Activated T-helper 17 cell treated with anti-CD3 and anti-CD28 coated beads, Interleukin-2, amount 50 U/mL, for 72 hours (primary cell): ENCODE data around the gene HCRT. TPM values are rescaled to one million over a fixed set of nuclear protein-coding genes. Genes with fewer than 3 reads are reported as not detected.
A peak's percentile ranks its signal among the peaks of the same experiment; 100 is the strongest.
"Not testable (repeated sequence)": the region's sequence is repeated elsewhere in the genome, so short reads cannot be mapped to it uniquely, and the experiment has no call there.

Experiments used
- ATAC-seq: fragments of 150-1000 bp; cut with Tn5 transposase; replicated peaks from 2 replicates; pipeline ENCODE4 v1.10.0; 2021; ENCODE audit warnings: mild to moderate bottlenecking, moderate library complexity
- H3K27ac Mint-ChIP-seq: one replicate; pipeline ENCODE4 v1.8.0; 2022; ENCODE audit warnings: mixed read lengths
- H3K27me3 Mint-ChIP-seq: one replicate; pipeline ENCODE4 v1.8.0; 2022; ENCODE audit warnings: mixed read lengths
- H3K36me3 Mint-ChIP-seq: one replicate; pipeline ENCODE4 v1.8.0; 2022; ENCODE audit warnings: low read depth, mild to moderate bottlenecking, mixed read lengths
- H3K4me1 Mint-ChIP-seq: one replicate; pipeline ENCODE4 v1.8.0; 2022; ENCODE audit warnings: mixed read lengths
- H3K4me3 Mint-ChIP-seq: one replicate; pipeline ENCODE4 v1.8.0; 2022; ENCODE audit warnings: mild to moderate bottlenecking, mixed read lengths
- H3K9me3 Mint-ChIP-seq: one replicate; pipeline ENCODE4 v1.8.0; 2022; ENCODE audit warnings: mixed read lengths
- total RNA-seq, 2 donors: library from RNA; stranded (reverse); gene quantifications; one replicate each; pipeline ENCODE4 v1.2.3, GENCODE V29; 2022

The HCRT gene
- total RNA-seq, 2 donors from 2014 or later = not detected

DNA sequence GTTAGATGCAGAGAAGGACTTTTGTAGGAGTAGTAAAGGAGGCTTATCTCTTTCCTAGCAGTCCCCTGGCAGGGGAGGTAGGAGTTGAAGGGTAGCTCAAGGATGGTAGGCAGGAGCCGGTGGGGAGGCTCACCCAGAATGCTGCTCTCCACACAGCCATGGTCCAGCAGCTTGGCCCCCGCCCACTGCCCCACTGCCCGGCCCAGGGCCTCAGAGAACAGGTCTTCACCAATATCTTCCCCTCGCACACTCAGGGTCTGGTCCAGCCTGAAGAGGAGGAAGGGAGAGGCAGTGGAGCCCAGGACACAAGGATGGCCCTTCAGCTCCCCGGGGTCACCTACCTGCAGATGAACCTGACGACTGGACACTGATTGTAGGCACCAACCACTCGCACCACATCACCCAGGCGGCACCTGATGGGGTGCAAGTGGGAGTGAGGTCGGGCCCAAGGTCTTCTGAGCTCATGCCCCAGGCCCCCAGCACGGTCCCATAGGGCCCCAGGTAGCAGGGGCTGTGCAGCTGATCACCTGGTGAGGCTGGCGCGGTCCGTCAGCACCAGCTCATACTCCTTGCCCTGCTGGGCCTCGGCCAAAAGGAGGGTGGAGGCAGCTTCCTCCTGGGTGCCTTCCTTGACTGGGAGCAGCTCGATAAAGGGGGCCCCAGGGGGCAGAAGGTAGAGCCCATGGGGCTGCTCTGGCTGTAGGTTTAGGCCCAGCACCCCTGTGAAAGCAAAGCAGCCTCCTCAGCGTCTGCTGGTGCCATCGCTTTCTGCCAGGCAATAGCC lies 5.4 kb upstream of the HCRT start:
- H3K36me3 Mint-ChIP-seq = no peaks in the 10 kb centered on the region
- no peaks in the 10 kb centered on the region for H3K9me3 Mint-ChIP-seq
- H3K27ac Mint-ChIP-seq = peak overlapping the region; percentile 54
- H3K27me3 Mint-ChIP-seq = no peaks in the 10 kb centered on the region
- no peak for ATAC-seq
- H3K4me3 Mint-ChIP-seq = no peak overlapping the region
- H3K4me1 Mint-ChIP-seq = peaks cover 6% of the 10 kb centered on the region

DNA sequence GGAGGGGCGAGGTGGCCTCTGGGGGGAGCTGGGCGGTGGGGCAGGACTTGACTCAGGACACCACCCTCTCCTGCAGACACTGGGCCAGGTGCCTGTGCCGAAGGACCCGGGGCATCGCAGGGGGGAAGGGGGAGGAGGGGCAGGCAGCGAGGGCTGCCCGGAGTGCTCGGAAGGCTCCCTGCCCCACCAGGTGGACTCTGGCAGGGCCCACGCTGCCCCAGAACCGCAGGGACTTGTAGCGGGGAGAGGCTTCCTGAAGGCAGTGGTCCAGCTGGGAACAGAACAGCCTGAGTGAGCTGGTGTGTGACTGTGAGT lies 4.4 kb upstream of the HCRT start:
- Mint-ChIP-seq H3K27ac (no peak overlapping the region), H3K4me3 (no peak overlapping the region), H3K27me3 (no peaks in the 10 kb centered on the region), H3K36me3 (no peaks in the 10 kb centered on the region), H3K4me1 (peaks cover 6% of the 10 kb centered on the region), H3K9me3 (no peaks in the 10 kb centered on the region)
- ATAC-seq = no peak

DNA sequence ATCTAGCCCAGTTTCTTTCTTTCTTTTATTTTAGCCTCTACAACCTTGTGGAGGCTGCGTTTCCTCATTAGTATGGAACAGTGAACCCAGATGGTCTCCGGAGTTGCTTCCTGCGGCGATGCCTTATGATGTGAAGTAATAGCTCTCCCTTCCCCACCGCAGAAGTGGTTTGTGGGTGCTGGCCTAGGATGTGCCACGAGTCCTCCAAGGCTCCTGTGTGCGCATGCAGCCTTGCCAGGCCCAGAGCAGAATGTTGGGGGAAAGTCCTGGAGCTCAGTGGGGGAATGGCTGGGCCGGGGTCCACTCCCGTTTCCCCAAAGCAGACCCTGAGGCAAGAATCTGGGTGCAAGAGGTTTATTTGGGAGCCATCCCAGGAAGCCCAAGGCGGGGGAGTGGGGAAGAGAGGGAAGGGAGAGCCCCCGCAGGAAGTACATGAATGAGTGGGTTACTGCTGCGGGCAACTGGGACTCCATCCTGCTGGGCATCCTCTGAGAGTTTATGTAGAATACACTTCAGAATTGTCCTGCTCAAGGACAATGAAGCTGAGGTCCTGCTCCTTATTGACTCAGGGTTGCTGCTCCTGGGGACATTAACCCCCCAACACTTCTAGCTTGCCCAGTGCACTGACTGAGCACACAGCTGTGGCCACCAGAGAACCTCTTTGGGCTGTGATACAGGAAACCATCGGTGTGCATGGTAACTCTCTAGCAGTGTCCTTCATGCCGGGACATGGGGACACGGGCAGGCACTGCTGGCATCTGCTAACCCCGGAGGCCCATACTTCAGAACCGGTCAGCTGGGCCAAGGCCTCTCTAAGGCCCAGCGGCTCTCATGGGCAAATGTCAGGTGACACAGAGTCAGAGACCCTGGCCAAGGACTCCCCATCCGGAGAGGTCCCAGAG lies 3.7 kb upstream of the HCRT start:
- no peaks in the 10 kb centered on the region for H3K36me3 Mint-ChIP-seq
- H3K27ac Mint-ChIP-seq = peak overlapping the region; percentile 48
- H3K4me1 Mint-ChIP-seq = peaks cover 6% of the 10 kb centered on the region
- H3K27me3 Mint-ChIP-seq = no peaks in the 10 kb centered on the region
- ATAC-seq = no peak
- no peaks in the 10 kb centered on the region for H3K9me3 Mint-ChIP-seq
- no peak overlapping the region for H3K4me3 Mint-ChIP-seq

DNA sequence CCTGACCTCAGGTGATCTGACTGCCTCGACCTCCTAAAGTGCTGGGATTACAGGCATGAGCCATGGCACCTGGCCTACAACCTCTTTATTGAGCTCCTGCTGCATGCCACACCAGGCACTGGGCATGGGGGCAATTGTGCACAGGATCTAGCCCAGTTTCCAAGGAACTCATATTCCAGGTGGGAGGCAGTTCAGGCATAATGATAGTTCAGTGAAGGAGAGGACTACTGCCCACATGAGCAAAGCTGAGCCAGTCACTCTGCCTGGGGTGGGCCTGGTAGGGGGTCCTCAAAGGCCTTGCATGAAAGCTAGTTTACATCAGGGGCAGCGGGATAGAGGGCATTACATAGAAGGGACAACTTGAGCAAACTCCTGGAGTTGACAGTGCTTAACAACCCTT lies 2.6 kb upstream of the HCRT start:
- peaks cover 6% of the 10 kb centered on the region for H3K4me1 Mint-ChIP-seq
- H3K4me3 Mint-ChIP-seq = no peak overlapping the region
- ATAC-seq = no peak
- no peaks in the 10 kb centered on the region for H3K36me3 Mint-ChIP-seq
- H3K27me3 Mint-ChIP-seq = no peaks in the 10 kb centered on the region
- no peaks in the 10 kb centered on the region for H3K9me3 Mint-ChIP-seq
- H3K27ac Mint-ChIP-seq = no peak overlapping the region

DNA sequence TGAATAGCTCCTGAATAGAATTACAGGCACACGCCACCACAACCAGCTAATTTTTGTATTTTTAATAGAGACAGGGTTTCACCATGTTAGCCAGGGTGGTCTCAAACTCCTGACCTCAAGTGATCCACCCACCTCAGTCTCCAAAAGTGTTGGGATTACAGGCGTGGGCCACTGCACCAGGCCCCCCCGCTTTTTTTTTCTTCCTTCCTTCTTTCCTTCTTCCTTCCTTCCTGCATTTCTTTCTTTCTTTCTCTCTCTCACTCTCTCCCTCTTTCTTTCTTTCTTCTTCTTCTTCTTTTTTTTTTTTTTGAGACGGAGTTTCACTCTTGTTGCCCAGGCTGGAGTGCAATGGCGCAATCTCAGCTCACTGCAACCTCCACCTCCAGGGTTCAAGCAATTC lies 939 bp upstream of the HCRT start:
- H3K9me3 Mint-ChIP-seq, H3K27ac Mint-ChIP-seq, H3K36me3 Mint-ChIP-seq, H3K27me3 Mint-ChIP-seq, ATAC-seq: not testable (repeated sequence)
- H3K4me1 Mint-ChIP-seq = peaks cover 11% of the 10 kb centered on the region
- H3K4me3 Mint-ChIP-seq = peak overlapping the region; percentile 85

DNA sequence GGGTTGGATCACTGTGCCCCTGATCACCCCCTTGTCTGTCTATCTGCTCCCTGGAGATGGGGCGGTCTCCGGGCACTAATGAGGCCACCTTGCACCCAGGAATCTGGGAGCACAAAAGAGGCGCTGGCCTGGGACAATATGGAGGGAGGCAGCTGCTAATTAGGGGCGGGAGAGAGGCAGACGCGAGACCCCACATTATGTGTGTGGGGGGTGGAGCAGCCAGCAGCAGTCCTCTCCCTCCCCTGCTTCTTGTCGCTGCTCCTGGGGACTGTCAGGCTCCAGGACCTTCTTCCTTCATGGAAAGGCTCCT lies 324 bp upstream of the HCRT start:
- Mint-ChIP-seq H3K4me3 (peak overlapping the region; percentile 85), H3K4me1 (peaks cover 11% of the 10 kb centered on the region), H3K27me3 (no peaks in the 10 kb centered on the region), H3K36me3 (no peaks in the 10 kb centered on the region), H3K9me3 (no peaks in the 10 kb centered on the region), H3K27ac (no peak overlapping the region)
- no peak for ATAC-seq

DNA sequence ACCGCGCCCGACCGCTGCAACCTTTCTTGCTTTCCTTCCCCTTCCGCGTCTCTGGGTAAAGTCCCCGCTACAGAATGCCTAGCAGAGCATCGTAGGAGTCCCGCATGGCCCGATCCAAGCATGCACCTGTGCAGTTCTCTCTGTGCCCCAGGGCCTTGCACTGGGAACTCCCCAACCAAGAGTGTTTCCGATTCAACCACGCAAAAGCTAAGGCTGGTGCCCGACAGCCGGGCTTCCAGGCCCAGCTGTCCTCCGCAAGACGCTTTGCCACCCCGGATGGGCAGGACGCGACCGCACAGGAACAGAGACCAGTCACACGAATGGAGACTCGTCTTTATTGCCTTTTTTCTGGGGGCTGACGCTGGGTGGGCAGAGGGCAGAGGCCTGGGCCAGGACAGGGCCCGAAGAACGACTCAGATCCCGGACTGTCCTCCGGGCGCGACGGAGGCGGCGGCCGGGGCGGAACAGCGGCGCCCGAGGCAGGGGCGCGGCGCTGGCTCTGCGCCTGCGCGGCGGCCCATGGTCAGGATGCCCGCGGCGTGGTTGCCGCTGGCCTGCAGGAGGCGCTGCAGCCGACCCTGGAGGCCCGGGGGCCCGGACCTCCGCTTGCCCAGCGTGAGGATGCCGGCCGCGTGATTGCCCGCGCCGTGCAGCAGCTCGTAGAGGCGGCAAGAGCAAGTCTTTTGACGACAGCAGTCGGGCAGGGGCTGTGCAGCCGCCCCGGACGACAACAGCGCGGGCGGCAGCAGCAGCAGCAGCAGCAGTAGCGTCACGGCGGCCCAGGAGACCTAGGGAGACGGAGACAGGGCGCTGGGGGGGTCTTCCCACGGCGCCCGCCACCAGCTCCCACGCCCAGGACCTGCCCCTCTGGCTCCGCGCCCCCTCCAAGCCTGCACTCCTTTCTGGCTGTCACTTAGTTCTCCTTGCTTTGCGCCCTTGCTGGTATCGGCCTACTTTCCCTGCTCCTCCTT lies 1.2 kb downstream of the HCRT start:
- no peaks in the 10 kb centered on the region for H3K27me3 Mint-ChIP-seq
- peaks cover 18% of the 10 kb centered on the region for H3K4me1 Mint-ChIP-seq
- no peaks in the 10 kb centered on the region for H3K9me3 Mint-ChIP-seq
- H3K4me3 Mint-ChIP-seq = peak overlapping the region; percentile 85
- H3K27ac Mint-ChIP-seq = peak overlapping the region; percentile 82
- no peaks in the 10 kb centered on the region for H3K36me3 Mint-ChIP-seq
- ATAC-seq = peak; percentile 80

DNA sequence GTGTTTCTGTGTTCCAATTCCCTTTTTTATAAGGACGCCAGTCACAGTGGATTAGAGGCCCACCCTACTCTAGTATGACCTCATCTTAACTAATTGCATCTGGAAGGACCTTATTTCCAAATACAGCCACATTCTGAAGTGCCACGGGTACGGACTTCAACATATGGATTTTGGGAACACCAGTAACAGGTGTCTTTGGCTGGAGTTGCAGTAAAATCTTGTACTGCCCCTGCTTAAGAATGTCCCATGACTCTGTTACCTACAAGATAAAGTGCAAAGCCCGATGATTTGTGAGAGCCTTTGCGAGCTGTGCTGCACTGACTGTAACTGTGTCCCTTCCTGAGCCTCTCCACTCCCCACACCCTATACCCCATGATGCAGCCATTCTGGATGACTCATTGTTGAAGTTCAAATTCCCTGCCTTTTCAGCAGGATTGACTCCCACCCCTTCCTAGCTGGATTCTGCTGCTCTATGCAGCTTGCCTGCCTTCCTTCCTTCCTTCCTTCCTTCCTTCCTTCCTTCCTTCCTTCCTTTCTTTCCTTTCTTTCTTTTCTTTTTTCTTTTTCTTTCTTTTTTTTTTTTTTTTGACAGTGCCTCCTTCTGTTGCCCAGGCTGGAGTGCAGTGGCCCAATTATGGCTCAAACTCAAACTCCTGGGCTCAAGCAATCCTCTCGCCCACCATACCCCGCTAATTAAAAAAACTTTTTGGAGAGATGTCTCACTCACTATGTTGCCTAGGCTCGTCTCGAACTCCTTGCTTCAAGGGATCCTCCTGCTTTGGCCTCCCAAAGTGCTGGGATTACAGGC lies 2.1 kb downstream of the HCRT start:
- peaks cover 26% of the 10 kb centered on the region for H3K4me1 Mint-ChIP-seq
- H3K27ac Mint-ChIP-seq = peak overlapping the region; percentile 82
- ATAC-seq = no peak
- peak overlapping the region; percentile 85 for H3K4me3 Mint-ChIP-seq
- H3K27me3 Mint-ChIP-seq = no peaks in the 10 kb centered on the region
- H3K9me3 Mint-ChIP-seq = no peaks in the 10 kb centered on the region
- no peaks in the 10 kb centered on the region for H3K36me3 Mint-ChIP-seq

DNA sequence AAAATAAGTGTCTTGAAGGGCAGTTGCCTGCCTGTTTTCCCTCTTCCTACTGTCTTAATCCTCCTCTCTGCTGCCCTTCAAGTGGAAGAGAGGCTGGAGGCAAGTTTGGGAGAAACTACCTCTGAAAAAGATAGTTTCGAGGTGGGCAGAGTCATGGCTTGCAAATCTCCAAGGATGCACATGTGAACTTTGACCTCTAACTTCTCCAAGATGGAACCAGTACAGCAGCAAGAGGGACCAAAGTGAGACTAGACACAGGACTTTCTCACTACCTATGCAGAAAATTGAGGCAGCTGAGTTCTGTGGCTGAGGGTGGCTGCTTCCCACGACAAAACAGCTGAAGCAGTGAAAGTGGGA lies 3.4 kb downstream of the HCRT start:
- H3K4me3 Mint-ChIP-seq = peak overlapping the region; percentile 85
- peaks cover 26% of the 10 kb centered on the region for H3K4me1 Mint-ChIP-seq
- H3K9me3 Mint-ChIP-seq = no peaks in the 10 kb centered on the region
- no peaks in the 10 kb centered on the region for H3K27me3 Mint-ChIP-seq
- H3K27ac Mint-ChIP-seq = no peak overlapping the region
- no peaks in the 10 kb centered on the region for H3K36me3 Mint-ChIP-seq
- ATAC-seq = no peak

DNA sequence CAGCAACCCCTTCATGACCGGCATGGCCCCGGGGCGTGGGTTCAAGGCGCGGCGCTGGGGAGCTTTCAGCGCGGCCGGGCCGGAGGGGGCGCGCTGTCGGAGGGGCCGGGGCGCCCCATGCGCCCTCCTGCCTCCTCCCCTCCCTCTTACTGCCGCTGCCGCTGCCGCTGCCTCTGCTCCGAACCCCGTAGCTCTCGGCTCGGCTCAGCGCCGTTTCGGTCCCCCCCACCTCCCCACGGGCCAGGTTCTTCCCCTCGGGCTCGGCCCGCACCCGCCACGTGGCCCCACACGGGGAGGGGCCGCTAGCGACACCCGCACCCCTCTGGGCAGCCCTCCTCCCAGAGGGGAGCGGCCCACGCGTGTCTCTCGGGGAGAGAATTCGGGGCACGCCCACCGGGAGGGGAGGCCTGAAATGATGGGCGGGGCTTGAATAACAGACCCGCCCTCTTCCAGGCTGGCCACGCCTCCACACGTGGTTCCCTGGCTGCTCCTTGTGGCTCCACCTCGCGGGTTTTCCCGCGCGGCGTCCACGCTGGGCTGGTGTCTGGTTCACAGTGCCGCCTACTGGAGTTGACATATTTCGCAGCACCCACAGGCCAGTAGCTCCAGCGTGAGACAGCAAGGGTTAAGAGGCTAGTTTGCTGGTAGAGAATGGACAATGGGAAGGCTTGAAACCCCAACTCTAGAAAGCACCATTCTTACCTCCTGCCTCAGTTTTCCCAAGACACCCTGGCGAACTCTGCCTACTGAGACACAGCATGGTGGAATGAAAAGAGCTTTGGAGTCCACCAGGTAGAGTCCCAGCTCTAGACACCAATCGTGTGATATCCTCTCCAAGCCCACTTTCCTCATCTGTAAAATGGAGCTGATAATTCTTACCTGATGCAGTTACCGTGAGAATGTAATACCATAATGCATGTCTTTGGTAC lies 4.1 kb downstream of the HCRT start, which contains the start of gene KCNH4:
Gene KCNH4, minus strand, starts transcription at position 221 of the 929 bp plus-strand sequence. Its CDS starts 197 bp downstream, at position 24.
- Mint-ChIP-seq H3K27ac (no peak within 1 kb of the TSS), H3K36me3 (no peaks in the 10 kb centered on the region), H3K4me1 (peaks cover 26% of the 10 kb centered on the region), H3K27me3 (no peaks in the 10 kb centered on the region), H3K9me3 (no peaks in the 10 kb centered on the region), H3K4me3 (peak within 1 kb of the TSS; percentile 85)
- ATAC-seq = peak; percentile 60

DNA sequence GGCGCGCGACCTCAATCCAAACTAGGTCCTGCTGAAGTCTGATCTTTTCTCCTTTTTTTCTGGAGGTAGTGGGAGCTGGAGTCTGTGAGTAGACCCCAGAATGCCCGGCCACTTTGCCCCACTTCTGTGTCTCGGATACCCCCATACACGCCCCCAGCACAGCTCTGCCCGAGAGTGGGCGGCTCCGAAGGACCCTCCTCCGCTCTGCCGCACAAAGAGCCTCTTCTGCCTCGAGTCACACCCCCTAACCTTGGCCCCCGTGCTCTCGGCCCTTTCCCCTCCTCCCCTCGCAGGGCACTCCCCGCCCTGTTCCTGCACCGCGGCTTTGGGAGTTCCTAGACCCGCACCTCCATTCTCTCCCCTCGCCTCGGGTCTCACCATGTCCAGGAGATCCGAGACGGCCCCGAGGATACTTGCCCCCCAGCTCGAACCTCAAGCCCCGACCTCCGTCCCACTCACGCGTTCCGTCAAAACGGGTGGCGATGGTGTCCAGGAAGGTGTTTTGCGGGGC lies 4.8 kb downstream of the HCRT start:
- peak overlapping the region; percentile 85 for H3K4me3 Mint-ChIP-seq
- no peak overlapping the region for H3K27ac Mint-ChIP-seq
- ATAC-seq = no peak
- H3K27me3 Mint-ChIP-seq = no peaks in the 10 kb centered on the region
- H3K4me1 Mint-ChIP-seq = peaks cover 26% of the 10 kb centered on the region
- no peaks in the 10 kb centered on the region for H3K9me3 Mint-ChIP-seq
- H3K36me3 Mint-ChIP-seq = peaks cover 5% of the 10 kb centered on the region

DNA sequence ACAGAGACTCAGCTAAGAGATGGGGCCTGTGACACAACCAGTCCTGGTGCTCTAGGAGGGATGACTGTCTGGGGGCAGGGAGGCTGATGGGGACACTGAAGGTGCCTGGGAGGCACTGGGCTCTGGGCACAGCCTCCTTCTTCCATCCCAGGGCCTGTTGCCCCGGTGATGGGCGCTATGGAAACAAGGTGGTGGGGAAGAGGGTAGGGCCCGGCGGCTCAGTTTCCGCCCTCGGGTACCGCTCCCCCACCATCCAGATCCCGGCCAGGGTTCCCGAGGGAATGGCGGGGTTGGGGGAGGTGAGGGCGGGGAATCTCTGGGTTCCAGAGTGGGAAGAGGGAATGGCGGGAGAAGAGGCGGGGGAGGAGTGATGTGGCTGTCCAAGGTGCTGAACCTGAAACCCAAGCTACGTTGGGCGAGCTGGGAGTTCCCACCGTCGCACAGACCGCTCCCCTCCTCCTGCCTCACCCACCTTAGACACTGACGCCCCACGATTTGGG lies 5.3 kb downstream of the HCRT start:
- Mint-ChIP-seq H3K9me3 (no peaks in the 10 kb centered on the region), H3K4me1 (peaks cover 26% of the 10 kb centered on the region), H3K27me3 (no peaks in the 10 kb centered on the region), H3K36me3 (peaks cover 5% of the 10 kb centered on the region), H3K4me3 (peak overlapping the region; percentile 85), H3K27ac (no peak overlapping the region)
- ATAC-seq = no peak

DNA sequence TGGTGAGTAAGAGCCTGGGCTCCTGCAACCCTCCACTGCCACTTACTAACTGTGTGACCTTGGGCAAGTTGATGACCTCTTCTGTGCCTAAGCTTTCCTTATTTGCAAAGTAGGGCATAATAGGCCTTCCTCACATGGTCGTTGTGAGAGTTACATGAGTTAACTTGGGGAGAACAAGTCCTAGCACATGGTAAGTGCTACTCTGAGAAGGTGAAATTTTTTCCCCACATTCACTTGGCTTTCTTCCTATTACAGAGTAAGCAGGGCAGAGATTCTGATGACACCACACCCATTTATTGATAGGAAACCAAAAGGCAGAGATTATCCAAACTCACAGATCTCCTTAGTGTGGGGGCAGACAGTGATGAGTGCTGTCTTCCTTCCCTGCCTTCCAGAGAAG lies 5.9 kb downstream of the HCRT start:
- Mint-ChIP-seq H3K36me3 (peaks cover 5% of the 10 kb centered on the region), H3K4me1 (peaks cover 26% of the 10 kb centered on the region), H3K9me3 (no peaks in the 10 kb centered on the region), H3K27ac (no peak overlapping the region), H3K27me3 (no peaks in the 10 kb centered on the region), H3K4me3 (peak overlapping the region; percentile 85)
- no peak for ATAC-seq
